Measurements from ENCODE around the gene TCP10L.

GRCh38 chr21:32593690-32594089, 8.4 kb upstream of the TCP10L start:
- TF ChIP-seq CTCF (conservative IDR thresholded peaks at IDR 0.05; ENCODE audit: low read depth, low read length) (no peak), EZH2 (IDR thresholded peaks at IDR 0.05; ENCODE audit: borderline replicate concordance, low read depth, low read length, poor library complexity, severe bottlenecking) (no peak)
